ENCODE results near the gene FPR2. TPM values are rescaled to one million over a fixed set of nuclear protein-coding genes. Genes with fewer than 3 reads are reported as not detected.

The FPR2 gene
- total RNA-seq = 0.27 TPM

GRCh38 chr19:51760697-51761356 lies at the start of gene FPR2:
Gene FPR2, plus strand, starts transcription at chr19:51761180. Its CDS starts 7,479 bp downstream, at chr19:51768659.

GRCh38 chr19:51751655-51752054 lies 9.3 kb upstream of the FPR2 start, which contains the start of gene FPR1:
Gene FPR1, minus strand, starts transcription at chr19:51751878. Its CDS starts 4,884 bp downstream, at chr19:51746994.

GRCh38 chr19:51794885-51795490 lies 34.0 kb downstream of the FPR2 start, which contains the start of gene FPR3:
Gene FPR3, plus strand, starts transcription at chr19:51795157. Its CDS starts 28,592 bp downstream, at chr19:51823749.

Other genes starting within 250 kb of the FPR2 start
- 0.82 TPM for gene SIGLEC6, start 229.5 kb upstream of the FPR2 start, total RNA-seq
- 15.7 TPM for gene ZNF175, start 189.9 kb upstream of the FPR2 start, total RNA-seq
- 0.27 TPM for gene SIGLEC5, start 130.8 kb upstream of the FPR2 start, total RNA-seq
- 0.55 TPM for gene SIGLEC14, start 114.4 kb upstream of the FPR2 start, total RNA-seq
- 12.0 TPM for gene SPACA6, start 67.8 kb upstream of the FPR2 start, total RNA-seq
- gene HAS1, start 37.2 kb upstream of the FPR2 start, total RNA-seq = 0.33 TPM
- 1.5 TPM for gene FPR1, start 9.3 kb upstream of the FPR2 start, total RNA-seq
- gene FPR3, start 34.0 kb downstream of the FPR2 start, total RNA-seq = 0.66 TPM
- gene ZNF577, start 126.8 kb downstream of the FPR2 start, total RNA-seq = 45.6 TPM
- gene ZNF649, start 143.8 kb downstream of the FPR2 start, total RNA-seq = 36.3 TPM
- gene ZNF613, start 166.3 kb downstream of the FPR2 start, total RNA-seq = 9.1 TPM
- 20.3 TPM for gene ZNF350, start 225.7 kb downstream of the FPR2 start, total RNA-seq
- 41.6 TPM for gene ZNF615, start 247.0 kb downstream of the FPR2 start, total RNA-seq

Measured in camera-type eye (tissue), 1 donor.